ENCODE measurements around the gene DLG2.

Gene DLG2

GRCh38 chr11:84300092-84300491 lies 1327.1 kb downstream of the DLG2 start:
- no peak for DNase-seq

GRCh38 chr11:84297570-84297969 lies 1329.6 kb downstream of the DLG2 start:
- no peak for DNase-seq

GRCh38 chr11:84295815-84296214 lies 1331.3 kb downstream of the DLG2 start:
- DNase-seq, result no peak

- DNase-seq, result no peak
Observed at GRCh38 chr11:84292955-84293354, 1334.2 kb downstream of the DLG2 start.

GRCh38 chr11:84292006-84292405 lies 1335.1 kb downstream of the DLG2 start:
- no peak for DNase-seq

- DNase-seq, result no peak
Observed at GRCh38 chr11:84290647-84291046, 1336.5 kb downstream of the DLG2 start.

GRCh38 chr11:84289381-84289906 lies 1337.7 kb downstream of the DLG2 start:
- DNase-seq, result no peak

- DNase-seq, result no peak
Observed at GRCh38 chr11:84273541-84273940, 1353.6 kb downstream of the DLG2 start.

GRCh38 chr11:84270466-84270865 lies 1356.7 kb downstream of the DLG2 start:
- no peak for DNase-seq

- DNase-seq, result no peak
Observed at GRCh38 chr11:84264066-84264465, 1363.1 kb downstream of the DLG2 start.

- no peak for DNase-seq
Observed at GRCh38 chr11:84261707-84262106, 1365.4 kb downstream of the DLG2 start.

GRCh38 chr11:84260862-84261261 lies 1366.3 kb downstream of the DLG2 start:
- no peak for DNase-seq

- no peak for DNase-seq
Observed at GRCh38 chr11:84256618-84257017, 1370.5 kb downstream of the DLG2 start.

GRCh38 chr11:84255483-84255882 lies 1371.7 kb downstream of the DLG2 start:
- no peak for DNase-seq

- DNase-seq, result no peak
Observed at GRCh38 chr11:84250834-84251613, 1376.1 kb downstream of the DLG2 start.

- DNase-seq, result no peak
Observed at GRCh38 chr11:84249344-84250135, 1377.6 kb downstream of the DLG2 start.

GRCh38 chr11:84247926-84248325 lies 1379.2 kb downstream of the DLG2 start:
- DNase-seq, result no peak

- DNase-seq, result no peak
Observed at GRCh38 chr11:84247129-84247528, 1380.0 kb downstream of the DLG2 start.

- DNase-seq, result no peak
Observed at GRCh38 chr11:84243629-84244263, 1383.4 kb downstream of the DLG2 start.

GRCh38 chr11:84241343-84242131 lies 1385.6 kb downstream of the DLG2 start:
- DNase-seq, result no peak

GRCh38 chr11:84240847-84241246 lies 1386.3 kb downstream of the DLG2 start:
- no peak for DNase-seq

GRCh38 chr11:84236436-84236835 lies 1390.7 kb downstream of the DLG2 start:
- no peak for DNase-seq
